Heart left ventricle (tissue), 13 donors: ENCODE data around the gene TAAR1.

ENCODE experiments used
- POLR2A ChIP-seq, 2 donors: fragments of 450-650 bp; IDR thresholded peaks; one replicate each; pipeline ENCODE4 v1.6.1; 2017; ENCODE audit warnings: antibody characterized with exemption in 2 of 2, mild to moderate bottlenecking in 2 of 2, moderate library complexity in 2 of 2
- TF ChIP-seq, protein P1 (sequence below), 12 donors: fragments of 200-600 bp; sonication (generic) in 4 of 12; IDR thresholded peaks; one replicate each; pipeline versions ENCODE4 v1.5.0 to v1.8.0; 2018 to 2022; ENCODE audit warnings: antibody characterized with exemption in 12 of 12, mild to moderate bottlenecking in 5 of 12
- donor health status: ischemic (EF 13 %, LVEDD 7.1; RV severe dilation, severe dysfunction).
- donor health status: DM: no; HTN: yes; CAD: no.
- donor health status: DM: no; HTN: no; CAD: no.
- donor health status: ischemic (EF 25% LVEDD 6.9; RV normal size, moderate dysfunction).
- donor health status: ischemic (EF 25% LVEDD 5.7; RV mildly dilated, moderate dysfunction).
- donor health status: ischemic (EF 35%, LVEDD 5.7; RV mildly dilated, moderate dysfunction).
- donor health status: nonischemic (EF 11% LVEDD 7.7; RV severe dilation, severe dysfunction).
- donor health status: DM: yes; HTN: yes; CAD: no.
- donor health status: PGD.
- donor health status: ischemic (EF 29% LVEDD 5.4; RV normal size, mild dysfunction).
- donor health status: nonischemic (EF 23%, LVEDD 6.1; RV moderate dilation, normal function).

- no peak for TF ChIP-seq POLR2A (IDR thresholded peaks at IDR 0.05)
- TF ChIP-seq, protein P1, sequence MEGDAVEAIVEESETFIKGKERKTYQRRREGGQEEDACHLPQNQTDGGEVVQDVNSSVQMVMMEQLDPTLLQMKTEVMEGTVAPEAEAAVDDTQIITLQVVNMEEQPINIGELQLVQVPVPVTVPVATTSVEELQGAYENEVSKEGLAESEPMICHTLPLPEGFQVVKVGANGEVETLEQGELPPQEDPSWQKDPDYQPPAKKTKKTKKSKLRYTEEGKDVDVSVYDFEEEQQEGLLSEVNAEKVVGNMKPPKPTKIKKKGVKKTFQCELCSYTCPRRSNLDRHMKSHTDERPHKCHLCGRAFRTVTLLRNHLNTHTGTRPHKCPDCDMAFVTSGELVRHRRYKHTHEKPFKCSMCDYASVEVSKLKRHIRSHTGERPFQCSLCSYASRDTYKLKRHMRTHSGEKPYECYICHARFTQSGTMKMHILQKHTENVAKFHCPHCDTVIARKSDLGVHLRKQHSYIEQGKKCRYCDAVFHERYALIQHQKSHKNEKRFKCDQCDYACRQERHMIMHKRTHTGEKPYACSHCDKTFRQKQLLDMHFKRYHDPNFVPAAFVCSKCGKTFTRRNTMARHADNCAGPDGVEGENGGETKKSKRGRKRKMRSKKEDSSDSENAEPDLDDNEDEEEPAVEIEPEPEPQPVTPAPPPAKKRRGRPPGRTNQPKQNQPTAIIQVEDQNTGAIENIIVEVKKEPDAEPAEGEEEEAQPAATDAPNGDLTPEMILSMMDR (IDR thresholded peaks at IDR 0.05), result no peak
These were observed 28.3 kb upstream of the TAAR1 start for GRCh38 chr6:132687306-132687705.
